A673 (cell line): ENCODE measurements around the gene PLXNA1.

Experiments used
- CTCF ChIP-seq: fragments of 300-800, 200-600 bp; sonication (generic); conservative IDR thresholded peaks from 2 replicates; pipeline ENCODE4 v1.5.1; 2017; ENCODE audit warnings: low read depth, mild to moderate bottlenecking, antibody characterized with exemption, low read length, moderate library complexity, mixed read lengths
- EZH2 ChIP-seq: fragments of 200-600 bp; sonication (generic); IDR thresholded peaks from 2 replicates; pipeline ENCODE4 v1.6.1; 2017; ENCODE audit warnings: borderline replicate concordance, low read depth, mild to moderate bottlenecking, mixed read lengths, antibody characterized with exemption, low read length; ENCODE audit not compliant: poor library complexity, severe bottlenecking

DNA sequence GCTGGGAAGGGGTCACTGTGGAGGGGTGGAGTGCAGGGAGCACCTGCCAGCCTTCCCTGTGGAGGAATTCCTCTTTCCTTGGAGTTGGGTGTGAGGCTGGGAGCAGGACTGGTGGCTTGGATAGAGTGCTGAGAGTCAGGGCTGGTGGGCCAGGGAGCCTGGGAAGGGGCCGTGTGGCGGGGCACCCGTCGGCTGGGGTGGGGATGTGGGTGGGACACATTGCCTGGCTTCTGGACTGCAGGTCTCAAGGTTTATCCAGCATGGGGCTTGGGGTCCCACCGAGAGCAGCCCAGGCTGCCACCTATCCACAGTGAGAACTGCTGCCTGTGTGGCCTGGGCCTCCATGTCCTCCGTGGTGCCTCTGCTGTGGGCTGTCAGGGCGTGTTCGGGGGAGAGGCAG is 4.7 kb downstream of the PLXNA1 start:
- TF ChIP-seq CTCF: no peak
- no peak for TF ChIP-seq EZH2
